Nephron (organoid): Measurements from ENCODE around the gene HBS1L.

ENCODE experiments used
- H3K27ac Mint-ChIP-seq, 3 experiments: 2 replicates each; pipeline ENCODE4 v1.8.0; 2020; ENCODE audit warnings: mixed read lengths in 3 of 3, mild to moderate bottlenecking in 2 of 3, moderate library complexity in 1 of 3
- H3K27me3 Mint-ChIP-seq: 2 replicates; pipeline ENCODE4 v1.8.0; 2021; ENCODE audit warnings: low read depth, mild to moderate bottlenecking, moderate library complexity, mixed read lengths
- H3K36me3 Mint-ChIP-seq: 2 replicates; pipeline ENCODE4 v1.8.0; 2020; ENCODE audit warnings: low read depth, mixed read lengths
- H3K4me1 Mint-ChIP-seq: 2 replicates; pipeline ENCODE4 v1.8.0; 2020; ENCODE audit warnings: mixed read lengths
- H3K4me3 Mint-ChIP-seq, 3 experiments: 2 replicates each; pipeline ENCODE4 v1.8.0; 2020; ENCODE audit warnings: mild to moderate bottlenecking in 3 of 3, mixed read lengths in 3 of 3, moderate library complexity in 2 of 3
- H3K9me3 Mint-ChIP-seq: 2 replicates; pipeline ENCODE4 v1.8.0; 2020; ENCODE audit warnings: mixed read lengths
- TF ChIP-seq, protein P1 (sequence below), 3 experiments: fragments of 200-600 bp; sonication (generic); IDR thresholded peaks; one replicate each; pipeline ENCODE4 v1.5.0; 2021; ENCODE audit warnings: antibody characterized with exemption in 3 of 3; ENCODE audit not compliant: unreplicated experiment in 3 of 3

Gene HBS1L

GRCh38 chr6:135056632-135057031 lies 2.0 kb upstream of the HBS1L start:
- H3K27ac Mint-ChIP-seq: peak overlapping the region in 1 of 3 experiments; percentile 24
- H3K9me3 Mint-ChIP-seq: no peaks in the 10 kb centered on the region
- TF ChIP-seq, protein P1, sequence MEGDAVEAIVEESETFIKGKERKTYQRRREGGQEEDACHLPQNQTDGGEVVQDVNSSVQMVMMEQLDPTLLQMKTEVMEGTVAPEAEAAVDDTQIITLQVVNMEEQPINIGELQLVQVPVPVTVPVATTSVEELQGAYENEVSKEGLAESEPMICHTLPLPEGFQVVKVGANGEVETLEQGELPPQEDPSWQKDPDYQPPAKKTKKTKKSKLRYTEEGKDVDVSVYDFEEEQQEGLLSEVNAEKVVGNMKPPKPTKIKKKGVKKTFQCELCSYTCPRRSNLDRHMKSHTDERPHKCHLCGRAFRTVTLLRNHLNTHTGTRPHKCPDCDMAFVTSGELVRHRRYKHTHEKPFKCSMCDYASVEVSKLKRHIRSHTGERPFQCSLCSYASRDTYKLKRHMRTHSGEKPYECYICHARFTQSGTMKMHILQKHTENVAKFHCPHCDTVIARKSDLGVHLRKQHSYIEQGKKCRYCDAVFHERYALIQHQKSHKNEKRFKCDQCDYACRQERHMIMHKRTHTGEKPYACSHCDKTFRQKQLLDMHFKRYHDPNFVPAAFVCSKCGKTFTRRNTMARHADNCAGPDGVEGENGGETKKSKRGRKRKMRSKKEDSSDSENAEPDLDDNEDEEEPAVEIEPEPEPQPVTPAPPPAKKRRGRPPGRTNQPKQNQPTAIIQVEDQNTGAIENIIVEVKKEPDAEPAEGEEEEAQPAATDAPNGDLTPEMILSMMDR (IDR thresholded peaks at IDR 0.05; ENCODE audit: unreplicated experiment in 3 of 3): no peak
- no peaks in the 10 kb centered on the region for H3K36me3 Mint-ChIP-seq
- peaks cover 3% of the 10 kb centered on the region for H3K27me3 Mint-ChIP-seq
- H3K4me3 Mint-ChIP-seq: peak overlapping the region; percentile 5 to 57 (median 47)
- peaks cover 20% of the 10 kb centered on the region for H3K4me1 Mint-ChIP-seq

DNA sequence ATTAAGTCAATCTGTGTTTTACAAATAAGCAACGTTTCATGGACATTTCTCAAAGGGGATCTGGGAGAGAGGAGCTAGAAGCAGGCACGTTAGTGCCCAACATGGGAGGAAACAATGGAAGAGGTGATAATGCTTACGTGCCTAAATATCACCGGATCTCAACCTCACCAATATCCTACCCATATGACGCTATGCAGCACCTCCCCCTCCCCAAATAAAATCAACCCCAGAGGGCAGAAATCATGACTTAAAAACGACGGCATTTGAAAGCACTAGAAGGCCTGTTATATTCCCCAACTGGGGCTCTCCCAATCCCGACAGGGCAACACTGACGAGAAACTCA lies 425 bp downstream of the HBS1L start:
- peaks cover 3% of the 10 kb centered on the region for H3K27me3 Mint-ChIP-seq
- peaks cover 20% of the 10 kb centered on the region for H3K4me1 Mint-ChIP-seq
- peaks cover 6% of the 10 kb centered on the region for H3K36me3 Mint-ChIP-seq
- TF ChIP-seq, protein P1 (IDR thresholded peaks at IDR 0.05; ENCODE audit: unreplicated experiment in 3 of 3): no peak
- H3K4me3 Mint-ChIP-seq: peak overlapping the region; percentile 97 to 98 (median 97)
- no peaks in the 10 kb centered on the region for H3K9me3 Mint-ChIP-seq
- H3K27ac Mint-ChIP-seq: peak overlapping the region; percentile 97 to 98 (median 97)

DNA sequence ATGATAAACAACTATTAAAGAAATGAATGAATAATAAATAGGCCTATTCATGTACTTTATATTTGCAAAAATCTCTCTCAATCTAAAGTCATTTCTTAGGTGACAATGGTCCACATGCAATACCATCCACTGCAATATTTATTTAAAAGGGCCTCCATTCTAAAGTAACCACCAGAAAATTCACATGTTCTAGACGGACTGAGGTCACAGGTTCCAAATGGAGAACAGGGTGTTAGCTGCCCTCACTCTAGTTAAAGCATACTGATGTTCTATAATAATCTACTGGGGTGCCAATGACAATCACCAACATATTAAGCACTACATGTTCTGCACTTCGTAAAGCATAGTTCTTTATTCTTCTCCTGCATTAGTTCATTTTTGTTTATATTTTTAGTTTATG lies 1.2 kb downstream of the HBS1L start:
- Mint-ChIP-seq H3K27ac (peak overlapping the region in 1 of 3 experiments; percentile 98), H3K9me3 (no peaks in the 10 kb centered on the region), H3K27me3 (peaks cover 2% of the 10 kb centered on the region), H3K4me1 (peaks cover 20% of the 10 kb centered on the region), H3K36me3 (peaks cover 14% of the 10 kb centered on the region), H3K4me3 (peak overlapping the region; percentile 97 to 98 (median 97))
- TF ChIP-seq, protein P1 (IDR thresholded peaks at IDR 0.05; ENCODE audit: unreplicated experiment in 3 of 3): no peak

DNA sequence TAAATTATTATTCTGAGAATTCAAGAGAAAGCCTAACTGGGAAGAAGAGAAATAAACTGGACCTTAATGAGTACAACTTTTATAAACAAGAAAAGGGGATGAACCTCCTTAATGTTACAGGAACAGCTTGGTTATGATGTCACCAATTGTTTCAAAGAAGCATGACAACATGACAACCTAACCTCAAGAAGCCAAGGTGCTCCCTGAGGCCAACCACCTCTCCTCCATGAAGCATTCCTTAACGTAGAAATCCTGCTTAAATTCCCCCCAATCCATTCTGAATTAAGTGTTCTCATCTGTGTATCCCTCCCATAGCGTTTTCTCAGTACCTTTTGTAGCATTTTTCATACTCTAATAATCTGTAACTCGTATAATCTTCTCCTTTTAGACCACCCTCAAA lies 1.7 kb downstream of the HBS1L start:
- no peaks in the 10 kb centered on the region for H3K9me3 Mint-ChIP-seq

GRCh38 chr6:135048915-135049314 lies 5.7 kb downstream of the HBS1L start:
- no peaks in the 10 kb centered on the region for H3K27me3 Mint-ChIP-seq
- H3K36me3 Mint-ChIP-seq: peaks cover 24% of the 10 kb centered on the region
- no peaks in the 10 kb centered on the region for H3K9me3 Mint-ChIP-seq
- no peak overlapping the region for H3K4me3 Mint-ChIP-seq
- no peak overlapping the region for H3K27ac Mint-ChIP-seq
- TF ChIP-seq, protein P1 (IDR thresholded peaks at IDR 0.05; ENCODE audit: unreplicated experiment in 3 of 3): no peak
- peaks cover 11% of the 10 kb centered on the region for H3K4me1 Mint-ChIP-seq

More for the DNA sequence above, 1.7 kb downstream of the HBS1L start:
- Mint-ChIP-seq H3K4me1 (peaks cover 20% of the 10 kb centered on the region), H3K4me3 (peak overlapping the region; percentile 97 to 98 (median 97)), H3K27me3 (no peaks in the 10 kb centered on the region), H3K36me3 (peaks cover 18% of the 10 kb centered on the region), H3K27ac (no peak overlapping the region)
- TF ChIP-seq, protein P1 (IDR thresholded peaks at IDR 0.05; ENCODE audit: unreplicated experiment in 3 of 3): no peak

DNA sequence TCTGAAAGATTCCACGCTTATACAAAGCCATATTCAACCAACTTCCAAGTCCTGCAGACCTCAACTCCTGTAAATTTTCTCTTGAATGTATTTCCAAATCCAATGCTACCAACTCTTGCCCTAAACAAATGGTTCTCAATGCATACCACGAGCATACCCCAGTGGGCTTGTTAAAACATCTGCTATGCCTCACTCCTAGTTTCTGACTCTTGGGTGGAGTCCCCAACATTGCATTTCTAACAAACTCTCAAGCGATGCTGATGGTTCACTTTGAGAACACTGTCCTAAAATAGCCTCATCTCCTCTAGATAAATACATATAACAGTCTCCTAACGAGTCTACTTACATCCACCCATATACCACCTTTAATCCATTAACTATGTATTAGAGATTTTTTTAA lies 7.3 kb downstream of the HBS1L start:
- H3K27me3 Mint-ChIP-seq: no peaks in the 10 kb centered on the region
- TF ChIP-seq, protein P1 (IDR thresholded peaks at IDR 0.05; ENCODE audit: unreplicated experiment in 3 of 3): no peak
- no peaks in the 10 kb centered on the region for H3K9me3 Mint-ChIP-seq
- H3K36me3 Mint-ChIP-seq: peaks cover 24% of the 10 kb centered on the region
- H3K27ac Mint-ChIP-seq: no peak overlapping the region
- H3K4me1 Mint-ChIP-seq: no peaks in the 10 kb centered on the region
- no peak overlapping the region for H3K4me3 Mint-ChIP-seq
